ENCODE measurements around the gene U2AF1L4. TPM values are rescaled to one million over a fixed set of nuclear protein-coding genes. Genes with fewer than 3 reads are reported as not detected.

Gene U2AF1L4
- total RNA-seq, 5 donors from 2014 or later (not counting 1 experiment from before 2014, with no cell fraction given) = 40.2 to 74.1 (median 49.3) TPM

GRCh38 chr19:35780717-35781116, 35.5 kb upstream of the U2AF1L4 start:
- H3K36me3 Mint-ChIP-seq = peaks cover 12% of the 10 kb centered on the region
- H3K4me3 Mint-ChIP-seq = no peak overlapping the region
- POLR2A ChIA-PET = interaction anchor here in 1 of 2 donors (0.7 kb wide), 1 partner anchor 144 kb away, joined by 3 read pairs; no protein-coding TSS in a partner anchor
- Histone ChIP-seq H3K4me3 (ENCODE audit: control insufficient read depth in 1 of 2, extremely low read depth in 1 of 2, low read length in 1 of 2) (no peak overlapping the region), H3K4me1 (ENCODE audit: control insufficient read depth in 1 of 2, extremely low read depth in 1 of 2, insufficient read depth in 2 of 2, low read length in 2 of 2) (peaks cover 1 to 11% of the 10 kb centered on the region in 2 experiments), H3K27ac (ENCODE audit: low read length) (no peak overlapping the region), H3K36me3 (ENCODE audit: control insufficient read depth in 2 of 2, extremely low read depth in 1 of 2, insufficient read depth in 1 of 2, low read length in 1 of 2) (peaks cover 0 to 10% of the 10 kb centered on the region in 2 donors), H3K9me3 (no peaks in the 10 kb centered on the region), H3K27me3 (replicated peaks in 1 of 2; ENCODE audit: control insufficient read depth in 2 of 2, extremely low read depth in 1 of 2, insufficient read depth in 2 of 2, low read length in 1 of 2) (no peaks in the 10 kb centered on the region)
- peaks cover 2 to 10% (median 10%) of the 10 kb centered on the region in 3 donors for H3K4me1 Mint-ChIP-seq
- H3K27ac Mint-ChIP-seq = no peak overlapping the region
- DNase-seq = no peak
- 98% methylated on average over 17 of the region's 20 CpGs for WGBS (ENCODE audit: insufficient coverage)
- no peaks in the 10 kb centered on the region for H3K9me3 Mint-ChIP-seq
- no peak for ATAC-seq (replicated peaks in 1 of 4)
- CTCF ChIA-PET = no interaction called here
- no peaks in the 10 kb centered on the region for H3K27me3 Mint-ChIP-seq

GRCh38 chr19:35780058-35780457, 34.8 kb upstream of the U2AF1L4 start:
- no peak for ATAC-seq (replicated peaks in 1 of 4)
- Histone ChIP-seq H3K9me3 (no peaks in the 10 kb centered on the region), H3K36me3 (ENCODE audit: control insufficient read depth in 2 of 2, extremely low read depth in 1 of 2, insufficient read depth in 1 of 2, low read length in 1 of 2) (peaks cover 0 to 5% of the 10 kb centered on the region in 2 donors), H3K27me3 (replicated peaks in 1 of 2; ENCODE audit: control insufficient read depth in 2 of 2, extremely low read depth in 1 of 2, insufficient read depth in 2 of 2, low read length in 1 of 2) (no peaks in the 10 kb centered on the region), H3K4me1 (ENCODE audit: control insufficient read depth in 1 of 2, extremely low read depth in 1 of 2, insufficient read depth in 2 of 2, low read length in 2 of 2) (peaks cover 2 to 13% of the 10 kb centered on the region in 2 experiments), H3K4me3 (ENCODE audit: control insufficient read depth in 1 of 2, extremely low read depth in 1 of 2, low read length in 1 of 2) (no peak overlapping the region), H3K27ac (ENCODE audit: low read length) (no peak overlapping the region)
- no peaks in the 10 kb centered on the region for H3K27me3 Mint-ChIP-seq
- H3K27ac Mint-ChIP-seq = no peak overlapping the region
- POLR2A ChIA-PET = interaction anchor here in 1 of 2 donors (0.7 kb wide), 1 partner anchor 145 kb away, joined by 3 read pairs; no protein-coding TSS in a partner anchor
- H3K36me3 Mint-ChIP-seq = peaks cover 10% of the 10 kb centered on the region
- no peak for DNase-seq
- WGBS (ENCODE audit: insufficient coverage) = 98% methylated on average over 6 of the region's 16 CpGs
- CTCF ChIA-PET = no interaction called here
- no peak overlapping the region for H3K4me3 Mint-ChIP-seq
- peaks cover 4 to 12% (median 11%) of the 10 kb centered on the region in 3 donors for H3K4me1 Mint-ChIP-seq
- H3K9me3 Mint-ChIP-seq = no peaks in the 10 kb centered on the region

- POLR2A ChIA-PET = no interaction called here
- Histone ChIP-seq H3K27ac (ENCODE audit: low read length) (no peak overlapping the region), H3K4me1 (ENCODE audit: control insufficient read depth in 1 of 2, extremely low read depth in 1 of 2, insufficient read depth in 2 of 2, low read length in 2 of 2) (peaks cover 4 to 19% of the 10 kb centered on the region in 2 experiments), H3K9me3 (no peaks in the 10 kb centered on the region), H3K4me3 (ENCODE audit: control insufficient read depth in 1 of 2, extremely low read depth in 1 of 2, low read length in 1 of 2) (no peak overlapping the region), H3K36me3 (ENCODE audit: control insufficient read depth in 2 of 2, extremely low read depth in 1 of 2, insufficient read depth in 1 of 2, low read length in 1 of 2) (peaks cover 0 to 3% of the 10 kb centered on the region in 2 donors), H3K27me3 (replicated peaks in 1 of 2; ENCODE audit: control insufficient read depth in 2 of 2, extremely low read depth in 1 of 2, insufficient read depth in 2 of 2, low read length in 1 of 2) (no peaks in the 10 kb centered on the region)
- 83% methylated on average over 8 of the region's 8 CpGs for WGBS (ENCODE audit: insufficient coverage)
- H3K9me3 Mint-ChIP-seq = no peaks in the 10 kb centered on the region
- no peak overlapping the region for H3K27ac Mint-ChIP-seq
- H3K4me1 Mint-ChIP-seq = peaks cover 6 to 20% (median 20%) of the 10 kb centered on the region in 3 donors
- no peak for DNase-seq
- peaks cover 10% of the 10 kb centered on the region for H3K36me3 Mint-ChIP-seq
- H3K27me3 Mint-ChIP-seq = no peaks in the 10 kb centered on the region
- CTCF ChIA-PET = no interaction called here
- H3K4me3 Mint-ChIP-seq = no peak overlapping the region
- ATAC-seq (replicated peaks in 1 of 4) = no peak
These were observed 33.8 kb upstream of the U2AF1L4 start for GRCh38 chr19:35779033-35779432.

GRCh38 chr19:35777961-35778360, 32.7 kb upstream of the U2AF1L4 start:
- no peaks in the 10 kb centered on the region for H3K9me3 Mint-ChIP-seq
- no peak overlapping the region for H3K4me3 ChIP-seq (ENCODE audit: control insufficient read depth in 1 of 2, extremely low read depth in 1 of 2, low read length in 1 of 2)
- POLR2A ChIA-PET = interaction anchor here in 1 of 2 donors (0.6 kb wide), 1 partner anchor 15 kb away, joined by 4 read pairs; no protein-coding TSS in a partner anchor
- peaks cover 6 to 20% (median 20%) of the 10 kb centered on the region in 3 donors for H3K4me1 Mint-ChIP-seq
- H3K27me3 ChIP-seq (replicated peaks in 1 of 2; ENCODE audit: control insufficient read depth in 2 of 2, extremely low read depth in 1 of 2, insufficient read depth in 2 of 2, low read length in 1 of 2) = no peaks in the 10 kb centered on the region
- H3K27ac Mint-ChIP-seq = no peak overlapping the region
- no peak overlapping the region for H3K27ac ChIP-seq (ENCODE audit: low read length)
- H3K36me3 Mint-ChIP-seq = peaks cover 10% of the 10 kb centered on the region
- peak overlapping the region in 2 of 3 donors; percentile 8 to 43 for H3K4me3 Mint-ChIP-seq
- H3K4me1 ChIP-seq (ENCODE audit: control insufficient read depth in 1 of 2, extremely low read depth in 1 of 2, insufficient read depth in 2 of 2, low read length in 2 of 2) = peaks cover 4 to 19% of the 10 kb centered on the region in 2 experiments
- DNase-seq (no peak), ATAC-seq (replicated peaks in 1 of 4) (no peak)
- CTCF ChIA-PET = no interaction called here
- no peaks in the 10 kb centered on the region for H3K27me3 Mint-ChIP-seq
- H3K36me3 ChIP-seq (ENCODE audit: control insufficient read depth in 2 of 2, extremely low read depth in 1 of 2, insufficient read depth in 1 of 2, low read length in 1 of 2) = peaks cover 0 to 3% of the 10 kb centered on the region in 2 donors
- WGBS (ENCODE audit: insufficient coverage) = 83% methylated on average over 7 of the region's 7 CpGs
- H3K9me3 ChIP-seq = no peaks in the 10 kb centered on the region

GRCh38 chr19:35777086-35777841, 32.0 kb upstream of the U2AF1L4 start:
- H3K4me1 Mint-ChIP-seq = peaks cover 6 to 20% (median 20%) of the 10 kb centered on the region in 3 donors
- H3K36me3 Mint-ChIP-seq = peaks cover 10% of the 10 kb centered on the region
- H3K9me3 Mint-ChIP-seq = no peaks in the 10 kb centered on the region
- CTCF ChIA-PET = no interaction called here
- POLR2A ChIA-PET = interaction anchor here in 1 of 2 donors (0.6 kb wide), 1 partner anchor 14 kb away, joined by 4 read pairs; no protein-coding TSS in a partner anchor
- 90% methylated on average over 18 of the region's 19 CpGs for WGBS (ENCODE audit: insufficient coverage)
- Histone ChIP-seq H3K36me3 (ENCODE audit: control insufficient read depth in 2 of 2, extremely low read depth in 1 of 2, insufficient read depth in 1 of 2, low read length in 1 of 2) (peaks cover 0 to 3% of the 10 kb centered on the region in 2 donors), H3K9me3 (no peaks in the 10 kb centered on the region), H3K4me3 (ENCODE audit: control insufficient read depth in 1 of 2, extremely low read depth in 1 of 2, low read length in 1 of 2) (no peak overlapping the region), H3K27ac (ENCODE audit: low read length) (no peak overlapping the region), H3K27me3 (replicated peaks in 1 of 2; ENCODE audit: control insufficient read depth in 2 of 2, extremely low read depth in 1 of 2, insufficient read depth in 2 of 2, low read length in 1 of 2) (no peaks in the 10 kb centered on the region), H3K4me1 (ENCODE audit: control insufficient read depth in 1 of 2, extremely low read depth in 1 of 2, insufficient read depth in 2 of 2, low read length in 2 of 2) (peaks cover 4 to 19% of the 10 kb centered on the region in 2 experiments)
- no peak for DNase-seq
- peak overlapping the region in 1 of 2 donors; percentile 45 for H3K27ac Mint-ChIP-seq
- no peak for ATAC-seq (replicated peaks in 1 of 4)
- H3K4me3 Mint-ChIP-seq = peak overlapping the region; percentile 62 to 88 (median 72)
- no peaks in the 10 kb centered on the region for H3K27me3 Mint-ChIP-seq

GRCh38 chr19:35776102-35776788, 31.0 kb upstream of the U2AF1L4 start:
- H3K27ac ChIP-seq (ENCODE audit: low read length) = no peak overlapping the region
- H3K27me3 ChIP-seq (replicated peaks in 1 of 2; ENCODE audit: control insufficient read depth in 2 of 2, extremely low read depth in 1 of 2, insufficient read depth in 2 of 2, low read length in 1 of 2) = no peaks in the 10 kb centered on the region
- H3K36me3 Mint-ChIP-seq = peaks cover 6% of the 10 kb centered on the region
- CTCF ChIA-PET = no interaction called here
- no peaks in the 10 kb centered on the region for H3K9me3 Mint-ChIP-seq
- no peaks in the 10 kb centered on the region for H3K9me3 ChIP-seq
- POLR2A ChIA-PET = no interaction called here
- DNase-seq (no peak), ATAC-seq (replicated peaks in 1 of 4) (no peak)
- no peaks in the 10 kb centered on the region for H3K27me3 Mint-ChIP-seq
- peaks cover 4 to 19% of the 10 kb centered on the region in 2 experiments for H3K4me1 ChIP-seq (ENCODE audit: control insufficient read depth in 1 of 2, extremely low read depth in 1 of 2, insufficient read depth in 2 of 2, low read length in 2 of 2)
- no peak overlapping the region for H3K27ac Mint-ChIP-seq
- H3K4me1 Mint-ChIP-seq = peaks cover 6 to 20% (median 20%) of the 10 kb centered on the region in 3 donors
- H3K36me3 ChIP-seq (ENCODE audit: control insufficient read depth in 2 of 2, extremely low read depth in 1 of 2, insufficient read depth in 1 of 2, low read length in 1 of 2) = peaks cover 0 to 3% of the 10 kb centered on the region in 2 donors
- H3K4me3 ChIP-seq (ENCODE audit: control insufficient read depth in 1 of 2, extremely low read depth in 1 of 2, low read length in 1 of 2) = peak overlapping the region in 1 of 2 donors; percentile 62
- WGBS (ENCODE audit: insufficient coverage) = 73% methylated on average over 11 of the region's 13 CpGs
- peak overlapping the region; percentile 62 to 88 (median 72) for H3K4me3 Mint-ChIP-seq
